ENCODE measurements around the gene LRCH3.
"Not testable (repeated sequence)": the region's sequence is repeated elsewhere in the genome, so short reads cannot be mapped to it uniquely, and the experiment has no call there.

The LRCH3 gene

GRCh38 chr3:197906850-197907187, 115.8 kb downstream of the LRCH3 start:
- no peak for TF ChIP-seq EZH2 (IDR thresholded peaks at IDR 0.05)
- no peak for TF ChIP-seq POLR2AphosphoS5 (IDR thresholded peaks at IDR 0.05; ENCODE audit: borderline replicate concordance, low read depth, low read length)
- no peak for TF ChIP-seq FOXP2 (optimal IDR thresholded peaks at IDR 0.05; ENCODE audit: control extremely low read depth, extremely low read length, insufficient read depth)

GRCh38 chr3:197907196-197907595, 116.1 kb downstream of the LRCH3 start:
- H3K9me3 ChIP-seq (ENCODE audit: low read depth, low read length): no peaks in the 10 kb centered on the region; the same call in 1 of the 2 replicates
- no peak overlapping the region for H3K4me3 ChIP-seq
- H3K9ac ChIP-seq (ENCODE audit: insufficient read length): no peak overlapping the region
- no peak overlapping the region for H3K27ac ChIP-seq
- TF ChIP-seq POLR2AphosphoS5 (IDR thresholded peaks at IDR 0.05; ENCODE audit: borderline replicate concordance, low read depth, low read length) (no peak), FOXP2 (optimal IDR thresholded peaks at IDR 0.05; ENCODE audit: control extremely low read depth, extremely low read length, insufficient read depth) (no peak), EZH2 (IDR thresholded peaks at IDR 0.05) (no peak)
- DNase-seq (ENCODE audit: low read depth, low spot score): no peak
- no peaks in the 10 kb centered on the region for H3K36me3 ChIP-seq (ENCODE audit: insufficient read depth, low read length)

More at GRCh38 chr3:197906850-197907187, 115.8 kb downstream of the LRCH3 start:
- Histone ChIP-seq H3K9me3 (ENCODE audit: low read depth, low read length) (no peaks in the 10 kb centered on the region; the same call in 1 of the 2 replicates), H3K4me3 (no peak overlapping the region), H3K36me3 (ENCODE audit: insufficient read depth, low read length) (no peaks in the 10 kb centered on the region), H3K9ac (ENCODE audit: insufficient read length) (no peak overlapping the region), H3K27ac (no peak overlapping the region)
- no peak for DNase-seq (ENCODE audit: low read depth, low spot score)

DNA sequence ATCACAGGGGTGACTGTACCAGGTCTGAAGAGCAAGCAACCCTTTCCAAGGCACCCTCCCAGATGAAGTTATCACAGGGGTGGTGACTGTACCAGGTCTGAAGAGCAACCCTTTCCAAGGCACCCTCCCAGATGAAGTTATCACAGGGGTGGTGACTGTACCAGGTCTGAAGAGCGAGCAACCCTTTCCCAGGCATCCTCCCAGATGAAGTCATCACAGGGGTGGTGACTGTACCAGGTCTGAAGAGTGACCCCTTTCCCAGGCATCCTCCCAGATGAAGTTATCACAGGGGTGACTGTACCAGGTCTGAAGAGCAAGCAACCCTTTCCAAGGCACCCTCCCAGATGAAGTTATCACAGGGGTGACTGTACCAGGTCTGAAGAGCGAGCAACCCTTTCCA, 117.5 kb downstream of the LRCH3 start:
- H3K9me3 ChIP-seq (ENCODE audit: low read depth, low read length); DNase-seq (ENCODE audit: low read depth, low spot score); H3K4me3 ChIP-seq; H3K27ac ChIP-seq; H3K36me3 ChIP-seq (ENCODE audit: insufficient read depth, low read length); H3K9ac ChIP-seq (ENCODE audit: insufficient read length): not testable (repeated sequence)

GRCh38 chr3:197908957-197909701, 118.1 kb downstream of the LRCH3 start:
- H3K36me3 ChIP-seq (ENCODE audit: insufficient read depth, low read length): no peaks in the 10 kb centered on the region
- no peak for TF ChIP-seq EZH2 (IDR thresholded peaks at IDR 0.05)
- no peak for TF ChIP-seq POLR2AphosphoS5 (IDR thresholded peaks at IDR 0.05; ENCODE audit: borderline replicate concordance, low read depth, low read length)
- no peak for TF ChIP-seq FOXP2 (optimal IDR thresholded peaks at IDR 0.05; ENCODE audit: control extremely low read depth, extremely low read length, insufficient read depth)
- no peak overlapping the region for H3K27ac ChIP-seq
- H3K9me3 ChIP-seq (ENCODE audit: low read depth, low read length): no peaks in the 10 kb centered on the region
- H3K4me3 ChIP-seq: no peak overlapping the region
- H3K9ac ChIP-seq (ENCODE audit: insufficient read length): no peak overlapping the region
- DNase-seq (ENCODE audit: low read depth, low spot score): no peak

DNA sequence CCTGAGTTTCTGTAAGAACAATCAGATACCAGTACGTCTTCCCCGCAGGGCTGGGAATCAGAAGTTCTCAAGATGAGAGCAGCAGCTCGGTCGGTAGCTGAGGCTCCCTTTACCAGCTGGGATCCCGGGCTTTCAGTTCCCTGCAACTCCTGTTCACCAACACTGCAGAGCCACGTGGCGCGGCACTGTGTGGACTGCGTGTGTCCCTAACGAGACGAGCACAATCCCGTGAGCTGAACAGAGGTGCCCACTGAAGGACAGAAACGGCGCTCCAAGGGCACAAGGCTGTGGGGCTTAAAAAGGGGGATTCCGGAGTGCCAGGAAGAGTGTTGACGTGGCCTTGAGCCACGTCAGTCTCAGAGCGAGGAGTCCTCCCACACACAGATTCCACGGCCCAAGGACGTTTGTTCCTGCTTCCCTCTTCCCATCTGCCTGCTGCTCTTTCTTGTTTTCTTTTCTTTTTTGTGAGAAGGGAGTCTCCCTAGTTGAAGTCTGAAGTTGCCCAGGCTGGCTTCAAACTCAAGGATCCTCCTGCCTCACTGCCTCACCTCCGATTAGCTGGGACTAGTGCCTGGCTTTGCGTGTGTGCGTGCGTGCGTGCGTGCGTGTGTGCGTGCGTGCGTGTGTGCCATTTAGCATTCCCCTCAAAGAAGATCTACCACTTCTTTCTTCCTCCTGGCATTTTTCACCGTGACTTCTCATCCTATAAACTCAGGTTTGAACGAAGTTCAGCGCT, 121.9 kb downstream of the LRCH3 start:
- H3K27ac ChIP-seq: no peak overlapping the region
- DNase-seq (ENCODE audit: low read depth, low spot score): no peak
- no peak overlapping the region for H3K4me3 ChIP-seq
- no peak overlapping the region for H3K9ac ChIP-seq (ENCODE audit: insufficient read length)
- TF ChIP-seq FOXP2 (optimal IDR thresholded peaks at IDR 0.05; ENCODE audit: control extremely low read depth, extremely low read length, insufficient read depth) (no peak), EZH2 (IDR thresholded peaks at IDR 0.05) (no peak), POLR2AphosphoS5 (IDR thresholded peaks at IDR 0.05; ENCODE audit: borderline replicate concordance, low read depth, low read length) (no peak)
- H3K36me3 ChIP-seq (ENCODE audit: insufficient read depth, low read length): no peaks in the 10 kb centered on the region
- H3K9me3 ChIP-seq (ENCODE audit: low read depth, low read length): no peaks in the 10 kb centered on the region

GRCh38 chr3:197913641-197914380, 122.8 kb downstream of the LRCH3 start:
- DNase-seq (ENCODE audit: low read depth, low spot score): no peak
- Histone ChIP-seq H3K4me3 (no peak overlapping the region), H3K9ac (ENCODE audit: insufficient read length) (no peak overlapping the region)

GRCh38 chr3:197921429-197922275, 130.6 kb downstream of the LRCH3 start:
- DNase-seq (ENCODE audit: low read depth, low spot score); H3K9me3 ChIP-seq (ENCODE audit: low read depth, low read length): not testable (repeated sequence)

More at GRCh38 chr3:197913641-197914380, 122.8 kb downstream of the LRCH3 start:
- no peak for TF ChIP-seq POLR2AphosphoS5 (IDR thresholded peaks at IDR 0.05; ENCODE audit: borderline replicate concordance, low read depth, low read length)
- TF ChIP-seq EZH2 (IDR thresholded peaks at IDR 0.05): no peak
- no peak for TF ChIP-seq FOXP2 (optimal IDR thresholded peaks at IDR 0.05; ENCODE audit: control extremely low read depth, extremely low read length, insufficient read depth)
- no peaks in the 10 kb centered on the region for H3K36me3 ChIP-seq (ENCODE audit: insufficient read depth, low read length)
- H3K27ac ChIP-seq: no peak overlapping the region
- no peaks in the 10 kb centered on the region for H3K9me3 ChIP-seq (ENCODE audit: low read depth, low read length)

GRCh38 chr3:197926418-197926817, 135.4 kb downstream of the LRCH3 start:
- DNase-seq (ENCODE audit: low read depth, low spot score): no peak
- TF ChIP-seq POLR2AphosphoS5 (IDR thresholded peaks at IDR 0.05; ENCODE audit: borderline replicate concordance, low read depth, low read length) (no peak), EZH2 (IDR thresholded peaks at IDR 0.05) (no peak), FOXP2 (optimal IDR thresholded peaks at IDR 0.05; ENCODE audit: control extremely low read depth, extremely low read length, insufficient read depth) (no peak)
- H3K27ac ChIP-seq: no peak overlapping the region
- H3K9me3 ChIP-seq (ENCODE audit: low read depth, low read length): no peaks in the 10 kb centered on the region
- H3K4me3 ChIP-seq: no peak overlapping the region
- H3K9ac ChIP-seq (ENCODE audit: insufficient read length): no peak overlapping the region
- H3K36me3 ChIP-seq (ENCODE audit: insufficient read depth, low read length): no peaks in the 10 kb centered on the region; the same call in 1 of the 2 replicates

More at GRCh38 chr3:197921429-197922275, 130.6 kb downstream of the LRCH3 start:
- H3K4me3 ChIP-seq; H3K27ac ChIP-seq; H3K9ac ChIP-seq (ENCODE audit: insufficient read length); H3K36me3 ChIP-seq (ENCODE audit: insufficient read depth, low read length): not testable (repeated sequence)

DNA sequence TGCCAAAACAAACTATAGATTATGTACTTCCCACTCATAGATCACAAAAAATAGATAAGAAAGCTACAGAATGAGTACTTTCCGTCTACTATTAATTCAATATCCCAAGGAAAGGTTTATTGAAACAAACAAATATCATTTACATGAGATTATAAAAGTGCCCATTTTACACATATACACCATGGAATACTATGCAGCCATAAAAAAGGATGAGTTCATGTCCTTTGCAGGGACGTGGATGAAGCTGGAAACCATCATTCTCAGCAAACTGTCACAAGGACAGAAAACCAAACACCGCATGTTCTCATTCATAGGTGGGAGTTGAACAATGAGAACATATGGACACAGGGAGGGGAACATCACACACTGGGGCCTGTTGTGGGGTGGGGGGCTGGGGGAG, 136.5 kb downstream of the LRCH3 start:
- H3K9me3 ChIP-seq (ENCODE audit: low read depth, low read length); H3K4me3 ChIP-seq; DNase-seq (ENCODE audit: low read depth, low spot score); H3K9ac ChIP-seq (ENCODE audit: insufficient read length); H3K27ac ChIP-seq; H3K36me3 ChIP-seq (ENCODE audit: insufficient read depth, low read length): not testable (repeated sequence)
